ENCODE data around the gene ECSCR. TPM values are rescaled to one million over a fixed set of nuclear protein-coding genes. Genes with fewer than 3 reads are reported as not detected.

Gene ECSCR
- total RNA-seq, 1 experiment from 2014 or later, result not detected

GRCh38 chr5:139403787-139404483 lies 58.6 kb downstream of the ECSCR start, which contains the start of gene SPATA24:
SPATA24 (minus strand) TSS chr5:139404089; CDS start chr5:139404060, 29 bp downstream.
- ChIA-PET POLR2A (interaction anchor here (0.7 to 2.3 kb wide), 15 partner anchors 11 to 184 kb away, joined by 3 to 21 read pairs (median 4); partner anchors contain the start of genes DNAJC18, PAIP2 and STING1), CTCF (interaction anchor here (0.7 to 11.5 kb wide), 5 partner anchors 12 to 120 kb away, joined by 3 to 111 read pairs (median 4); no protein-coding TSS in a partner anchor)
- peak; percentile 99 for DNase-seq (ENCODE audit: unreplicated experiment)
- BruUV-seq (replicated peaks), result no TSS peak
- intact Hi-C loops (cut with micrococcal nuclease), result loop anchor here (2.0 kb wide), 1 partner anchor 63 kb away; the partner anchor contains the start of gene PAIP2
- Mint-ChIP-seq H3K27me3 (ENCODE audit: insufficient read depth, unreplicated experiment) (no peaks in the 10 kb centered on the region), H3K4me3 (ENCODE audit: unreplicated experiment) (peak within 1 kb of the TSS; percentile 97), H3K27ac (ENCODE audit: low read depth, unreplicated experiment) (peak within 1 kb of the TSS; percentile 99), H3K4me1 (ENCODE audit: insufficient read depth, unreplicated experiment) (peaks cover 23% of the 10 kb centered on the region), H3K9me3 (ENCODE audit: unreplicated experiment) (no peaks in the 10 kb centered on the region), H3K36me3 (ENCODE audit: insufficient read depth, unreplicated experiment) (peaks cover 34% of the 10 kb centered on the region)
- TF ChIP-seq CTCF (IDR thresholded peaks at IDR 0.05; ENCODE audit: unreplicated experiment), result no peak

GRCh38 chr5:139403418-139403786 lies 59.1 kb downstream of the ECSCR start:
- peak overlapping the region; percentile 99 for H3K27ac Mint-ChIP-seq (ENCODE audit: low read depth, unreplicated experiment)
- intact Hi-C loops (cut with micrococcal nuclease), result loop anchor here (2.0 kb wide), 1 partner anchor 63 kb away; the partner anchor contains the start of gene PAIP2
- no peaks in the 10 kb centered on the region for H3K9me3 Mint-ChIP-seq (ENCODE audit: unreplicated experiment)
- peaks cover 36% of the 10 kb centered on the region for H3K36me3 Mint-ChIP-seq (ENCODE audit: insufficient read depth, unreplicated experiment)
- ChIA-PET CTCF (interaction anchor here (0.7 to 11.5 kb wide), 8 partner anchors 12 to 121 kb away, joined by 3 to 111 read pairs (median 4); partner anchors contain the start of gene PAIP2), POLR2A (interaction anchor here (0.9 to 2.3 kb wide), 14 partner anchors 11 to 184 kb away, joined by 3 to 21 read pairs (median 5); partner anchors contain the start of genes DNAJC18, PAIP2 and STING1)
- H3K27me3 Mint-ChIP-seq (ENCODE audit: insufficient read depth, unreplicated experiment), result no peaks in the 10 kb centered on the region
- no peak for TF ChIP-seq CTCF (IDR thresholded peaks at IDR 0.05; ENCODE audit: unreplicated experiment)
- BruUV-seq (replicated peaks), result TSS peak; percentile 86
- H3K4me1 Mint-ChIP-seq (ENCODE audit: insufficient read depth, unreplicated experiment), result peaks cover 23% of the 10 kb centered on the region
- H3K4me3 Mint-ChIP-seq (ENCODE audit: unreplicated experiment), result peak overlapping the region; percentile 97
- DNase-seq (ENCODE audit: unreplicated experiment), result no peak

- CTCF ChIA-PET, result interaction anchor here (0.6 to 1.6 kb wide), 16 partner anchors 9 to 908 kb away, joined by 3 to 5 read pairs (median 3); partner anchors contain the start of gene PAIP2
- no TSS peak for BruUV-seq (replicated peaks)
- intact Hi-C loops (cut with micrococcal nuclease), result loop anchor here (2.0 kb wide), 1 partner anchor 62 kb away; the partner anchor contains the start of gene PAIP2
Measured at GRCh38 chr5:139402561-139403158, 59.9 kb downstream of the ECSCR start.

More at GRCh38 chr5:139402561-139403158, 59.9 kb downstream of the ECSCR start:
- H3K4me1 Mint-ChIP-seq (ENCODE audit: insufficient read depth, unreplicated experiment), result peaks cover 23% of the 10 kb centered on the region
- peak overlapping the region; percentile 97 for H3K4me3 Mint-ChIP-seq (ENCODE audit: unreplicated experiment)
- H3K9me3 Mint-ChIP-seq (ENCODE audit: unreplicated experiment), result no peaks in the 10 kb centered on the region
- H3K27me3 Mint-ChIP-seq (ENCODE audit: insufficient read depth, unreplicated experiment), result no peaks in the 10 kb centered on the region
- H3K27ac Mint-ChIP-seq (ENCODE audit: low read depth, unreplicated experiment), result no peak overlapping the region
- POLR2A ChIA-PET, result interaction anchor here (0.6 to 2.3 kb wide), 5 partner anchors 11 to 162 kb away, joined by 3 to 21 read pairs (median 6); partner anchors contain the start of gene PAIP2
- DNase-seq (ENCODE audit: unreplicated experiment), result peak; percentile 69
- peaks cover 36% of the 10 kb centered on the region for H3K36me3 Mint-ChIP-seq (ENCODE audit: insufficient read depth, unreplicated experiment)
- TF ChIP-seq CTCF (IDR thresholded peaks at IDR 0.05; ENCODE audit: unreplicated experiment), result peak; percentile 32

Measured in MCF 10A (cell line).